ENCODE results near the gene YIPF2. TPM values are rescaled to one million over a fixed set of nuclear protein-coding genes. Genes with fewer than 3 reads are reported as not detected.

Gene YIPF2
- total RNA-seq, 1 donor from 2014 or later, result 51.4 TPM

DNA sequence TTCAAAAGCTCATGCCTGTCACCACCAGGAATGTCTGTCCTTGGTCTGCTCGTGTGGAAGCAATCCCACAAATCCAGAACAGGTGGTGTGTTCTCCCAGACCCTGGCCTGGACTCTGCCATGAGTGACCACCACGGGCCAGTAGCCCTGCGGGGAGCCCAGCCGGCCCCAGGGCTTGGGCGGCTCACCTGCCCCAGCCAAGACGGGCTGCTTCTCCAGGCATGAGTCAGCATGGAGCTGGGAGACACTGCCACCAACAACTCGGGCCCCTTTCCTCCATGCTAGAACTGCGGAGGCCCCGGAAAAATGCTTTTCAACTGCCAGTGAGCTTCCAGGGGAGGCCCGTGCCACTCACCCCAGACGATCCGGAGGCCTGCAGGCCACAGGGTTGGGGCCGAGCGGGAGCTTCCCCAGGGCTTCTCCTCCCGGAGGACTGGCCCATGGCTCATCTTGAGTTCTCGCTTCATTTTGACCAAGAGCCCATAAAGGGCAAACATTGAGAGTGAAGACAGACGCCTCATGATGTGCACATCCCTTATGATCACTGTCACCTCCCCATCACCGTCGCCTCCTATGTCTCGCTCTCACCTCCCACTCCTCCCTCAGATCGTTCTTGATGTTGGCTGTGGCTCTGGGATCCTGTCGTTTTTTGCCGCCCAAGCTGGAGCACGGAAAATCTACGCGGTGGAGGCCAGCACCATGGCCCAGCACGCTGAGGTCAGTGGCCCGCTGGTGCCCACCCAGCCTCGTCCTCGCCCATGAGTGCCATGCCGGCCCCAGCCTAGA lies 16.7 kb downstream of the YIPF2 start:
- DNase-seq (ENCODE audit: low spot score), result no peak
- Mint-ChIP-seq H3K27ac (ENCODE audit: unreplicated experiment) (no peak overlapping the region), H3K4me3 (ENCODE audit: unreplicated experiment) (no peak overlapping the region), H3K9me3 (ENCODE audit: unreplicated experiment) (no peaks in the 10 kb centered on the region), H3K4me1 (ENCODE audit: unreplicated experiment) (no peaks in the 10 kb centered on the region), H3K27me3 (ENCODE audit: unreplicated experiment) (peaks cover 6% of the 10 kb centered on the region), H3K36me3 (ENCODE audit: low read depth, unreplicated experiment) (peaks cover 14% of the 10 kb centered on the region)
- TF ChIP-seq, protein P1, sequence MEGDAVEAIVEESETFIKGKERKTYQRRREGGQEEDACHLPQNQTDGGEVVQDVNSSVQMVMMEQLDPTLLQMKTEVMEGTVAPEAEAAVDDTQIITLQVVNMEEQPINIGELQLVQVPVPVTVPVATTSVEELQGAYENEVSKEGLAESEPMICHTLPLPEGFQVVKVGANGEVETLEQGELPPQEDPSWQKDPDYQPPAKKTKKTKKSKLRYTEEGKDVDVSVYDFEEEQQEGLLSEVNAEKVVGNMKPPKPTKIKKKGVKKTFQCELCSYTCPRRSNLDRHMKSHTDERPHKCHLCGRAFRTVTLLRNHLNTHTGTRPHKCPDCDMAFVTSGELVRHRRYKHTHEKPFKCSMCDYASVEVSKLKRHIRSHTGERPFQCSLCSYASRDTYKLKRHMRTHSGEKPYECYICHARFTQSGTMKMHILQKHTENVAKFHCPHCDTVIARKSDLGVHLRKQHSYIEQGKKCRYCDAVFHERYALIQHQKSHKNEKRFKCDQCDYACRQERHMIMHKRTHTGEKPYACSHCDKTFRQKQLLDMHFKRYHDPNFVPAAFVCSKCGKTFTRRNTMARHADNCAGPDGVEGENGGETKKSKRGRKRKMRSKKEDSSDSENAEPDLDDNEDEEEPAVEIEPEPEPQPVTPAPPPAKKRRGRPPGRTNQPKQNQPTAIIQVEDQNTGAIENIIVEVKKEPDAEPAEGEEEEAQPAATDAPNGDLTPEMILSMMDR (IDR thresholded peaks at IDR 0.05; ENCODE audit: unreplicated experiment), result no peak

DNA sequence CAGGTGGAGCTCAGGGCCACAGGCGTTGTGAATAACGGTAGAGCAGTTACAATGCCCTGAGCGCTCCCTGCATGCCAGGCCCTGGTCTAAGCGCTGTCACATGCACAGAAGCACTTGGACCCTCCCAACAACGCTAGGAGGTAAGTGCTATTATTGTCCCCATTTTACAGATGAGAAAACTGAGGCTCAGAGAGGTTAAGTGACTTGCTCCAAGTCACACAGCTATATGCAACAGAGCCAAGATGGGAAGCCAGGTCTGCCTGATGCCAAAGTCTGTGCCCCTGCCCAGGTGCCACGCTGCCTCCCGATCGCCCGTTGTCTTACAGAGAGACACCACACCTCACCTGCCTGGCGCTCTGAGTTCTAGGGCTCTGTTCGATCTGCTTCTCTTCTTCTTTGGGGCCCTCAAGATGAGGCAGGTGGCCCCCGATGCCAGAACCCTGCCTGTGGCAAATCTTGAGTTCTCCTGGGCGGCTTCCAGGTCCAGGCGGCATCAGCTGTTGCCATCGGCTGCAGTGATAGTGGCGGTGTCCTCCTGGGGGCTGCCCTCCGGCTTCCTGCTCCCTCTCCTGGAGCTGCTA lies 20.0 kb downstream of the YIPF2 start:
- TF ChIP-seq, protein P1 (IDR thresholded peaks at IDR 0.05; ENCODE audit: unreplicated experiment), result no peak
- H3K36me3 Mint-ChIP-seq (ENCODE audit: low read depth, unreplicated experiment), result peaks cover 14% of the 10 kb centered on the region
- H3K27ac Mint-ChIP-seq (ENCODE audit: unreplicated experiment), result no peak overlapping the region
- no peak for DNase-seq (ENCODE audit: low spot score)
- H3K9me3 Mint-ChIP-seq (ENCODE audit: unreplicated experiment), result no peaks in the 10 kb centered on the region
- H3K27me3 Mint-ChIP-seq (ENCODE audit: unreplicated experiment), result peaks cover 6% of the 10 kb centered on the region
- H3K4me1 Mint-ChIP-seq (ENCODE audit: unreplicated experiment), result no peaks in the 10 kb centered on the region
- no peak overlapping the region for H3K4me3 Mint-ChIP-seq (ENCODE audit: unreplicated experiment)

DNA sequence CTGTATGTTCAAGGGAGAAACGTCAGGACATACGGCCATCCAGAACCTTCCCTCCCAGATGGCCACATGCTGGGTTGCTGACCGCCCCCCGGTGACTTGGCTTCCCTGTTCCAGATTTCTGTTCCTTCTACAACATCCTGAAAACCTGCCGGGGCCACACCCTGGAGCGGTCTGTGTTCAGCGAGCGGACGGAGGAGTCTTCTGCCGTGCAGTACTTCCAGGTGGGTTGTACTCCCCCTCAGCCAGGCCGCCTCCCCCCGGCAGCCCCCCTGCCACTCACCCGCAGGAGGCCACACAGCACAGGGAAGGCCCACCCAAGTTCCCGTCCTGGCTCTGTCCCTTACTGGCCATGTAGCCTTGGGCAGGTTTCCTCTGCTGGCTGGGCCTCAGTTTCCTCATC lies 20.5 kb downstream of the YIPF2 start:
- Mint-ChIP-seq H3K4me3 (ENCODE audit: unreplicated experiment) (no peak overlapping the region), H3K9me3 (ENCODE audit: unreplicated experiment) (no peaks in the 10 kb centered on the region), H3K4me1 (ENCODE audit: unreplicated experiment) (no peaks in the 10 kb centered on the region), H3K36me3 (ENCODE audit: low read depth, unreplicated experiment) (peaks cover 18% of the 10 kb centered on the region), H3K27me3 (ENCODE audit: unreplicated experiment) (peaks cover 5% of the 10 kb centered on the region), H3K27ac (ENCODE audit: unreplicated experiment) (no peak overlapping the region)
- no peak for DNase-seq (ENCODE audit: low spot score)
- TF ChIP-seq, protein P1 (IDR thresholded peaks at IDR 0.05; ENCODE audit: unreplicated experiment), result no peak

DNA sequence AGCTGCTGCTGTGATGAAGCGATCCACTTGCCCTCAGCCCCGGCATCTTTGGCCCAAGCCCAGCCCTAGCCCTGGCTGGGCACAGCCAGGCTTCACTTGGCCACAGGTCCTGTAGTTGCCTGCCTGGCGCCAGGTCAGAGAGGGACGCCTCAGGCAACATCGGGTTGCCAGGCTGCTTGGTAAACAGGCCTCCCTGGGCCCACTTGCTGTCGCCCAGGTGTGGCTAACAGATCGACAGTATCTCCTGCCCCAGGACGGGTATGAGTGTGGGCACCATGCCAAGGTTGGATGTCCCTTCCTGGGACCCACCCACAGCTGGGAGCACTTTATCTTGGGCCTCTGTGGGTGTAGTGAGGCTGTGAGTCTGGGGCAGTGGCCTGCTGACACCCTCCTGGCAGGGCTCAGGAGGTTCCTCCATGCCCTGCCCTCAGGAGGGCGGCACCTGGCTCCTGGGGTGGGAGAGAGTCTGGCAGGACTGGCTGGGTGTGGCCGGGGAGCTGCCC lies 29.2 kb downstream of the YIPF2 start:
- Mint-ChIP-seq H3K9me3 (ENCODE audit: unreplicated experiment) (no peaks in the 10 kb centered on the region), H3K27ac (ENCODE audit: unreplicated experiment) (no peak overlapping the region), H3K36me3 (ENCODE audit: low read depth, unreplicated experiment) (peaks cover 5% of the 10 kb centered on the region), H3K4me3 (ENCODE audit: unreplicated experiment) (no peak overlapping the region), H3K27me3 (ENCODE audit: unreplicated experiment) (peaks cover 6% of the 10 kb centered on the region), H3K4me1 (ENCODE audit: unreplicated experiment) (no peaks in the 10 kb centered on the region)
- no peak for DNase-seq (ENCODE audit: low spot score)
- TF ChIP-seq, protein P1 (IDR thresholded peaks at IDR 0.05; ENCODE audit: unreplicated experiment), result no peak

DNA sequence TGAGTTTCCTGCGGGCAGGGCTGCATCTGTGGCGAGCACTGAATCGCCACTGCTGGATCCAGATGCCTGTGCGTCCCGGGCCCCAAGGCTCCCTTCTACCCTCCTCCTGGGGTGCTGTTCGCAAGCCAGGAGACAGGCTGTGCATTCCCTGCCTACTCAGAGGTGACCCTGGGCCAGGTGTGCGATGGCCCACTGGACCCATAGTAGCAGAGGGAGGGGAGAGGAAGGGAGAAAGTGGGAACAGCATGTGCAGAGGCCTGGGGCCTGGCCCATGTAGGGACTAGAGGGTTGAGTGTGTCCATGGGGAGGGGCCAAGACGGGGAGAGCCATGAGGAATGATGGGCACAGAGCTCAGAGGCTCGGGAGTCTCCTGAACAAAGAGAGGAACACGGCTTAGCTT lies 29.8 kb downstream of the YIPF2 start:
- Mint-ChIP-seq H3K4me3 (ENCODE audit: unreplicated experiment) (no peak overlapping the region), H3K4me1 (ENCODE audit: unreplicated experiment) (no peaks in the 10 kb centered on the region), H3K36me3 (ENCODE audit: low read depth, unreplicated experiment) (peaks cover 5% of the 10 kb centered on the region), H3K27ac (ENCODE audit: unreplicated experiment) (no peak overlapping the region), H3K27me3 (ENCODE audit: unreplicated experiment) (peaks cover 7% of the 10 kb centered on the region), H3K9me3 (ENCODE audit: unreplicated experiment) (no peaks in the 10 kb centered on the region)
- TF ChIP-seq, protein P1 (IDR thresholded peaks at IDR 0.05; ENCODE audit: unreplicated experiment), result no peak
- DNase-seq (ENCODE audit: low spot score), result no peak
